Measurements from ENCODE around the gene TMPRSS13. TPM values are rescaled to one million over a fixed set of nuclear protein-coding genes. Genes with fewer than 3 reads are reported as not detected.

TMPRSS13 gene
- total RNA-seq, 4 donors from 2014 or later = 11.1 to 31.7 (median 21.0) TPM

DNA sequence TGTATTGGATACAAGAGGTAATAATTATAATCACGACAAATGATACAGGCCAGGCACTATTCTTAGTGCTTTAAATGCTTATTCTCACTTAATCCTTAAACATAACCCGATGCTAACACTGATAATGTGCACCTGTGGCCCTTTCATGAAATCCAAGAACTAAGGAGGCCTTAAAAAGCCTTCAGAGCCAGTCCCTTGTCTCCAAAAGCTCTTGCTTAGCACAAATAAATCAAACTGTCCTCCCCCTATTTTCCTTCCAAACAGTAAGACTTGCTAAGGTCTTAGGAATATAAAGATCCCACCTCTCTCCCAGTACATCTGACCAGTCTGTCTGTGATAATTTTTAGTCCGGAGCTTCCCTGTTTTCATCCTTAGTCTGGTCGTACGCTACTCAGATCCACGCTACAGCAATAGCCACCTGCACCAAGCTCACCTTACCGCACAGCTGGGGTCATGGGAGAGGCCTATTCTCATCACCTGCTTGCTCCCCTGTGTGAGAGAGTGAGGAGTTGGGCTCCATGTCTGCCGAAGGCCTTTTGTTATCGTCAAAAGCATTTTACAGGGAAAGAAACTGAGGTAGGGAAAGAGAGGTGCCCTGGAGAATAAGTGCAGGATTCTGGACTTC, 69.6 kb downstream of the TMPRSS13 start:
- H3K4me3 ChIP-seq = no peak overlapping the region

DNA sequence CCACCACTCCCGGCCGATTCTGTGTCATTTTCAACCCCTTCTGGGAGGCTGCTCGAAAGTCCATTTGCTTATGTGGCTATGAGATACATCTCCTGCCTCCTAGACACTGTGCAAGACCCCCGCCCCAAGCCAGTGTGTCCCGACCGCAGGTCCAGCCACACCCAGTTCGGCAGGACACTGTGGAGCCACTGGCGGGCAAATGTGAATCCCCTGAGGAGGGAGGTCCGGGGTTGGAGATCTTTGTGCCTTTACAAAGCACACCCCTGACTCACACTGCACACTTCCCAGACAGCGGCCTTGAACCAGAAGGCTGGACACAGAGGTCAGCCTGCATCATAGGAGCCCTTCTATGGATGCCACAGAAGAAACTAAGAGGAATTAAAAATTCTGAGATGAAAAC, 70.1 kb downstream of the TMPRSS13 start:
- Histone ChIP-seq H3K9me3 (no peaks in the 10 kb centered on the region), H3K4me3 (no peak overlapping the region), H3K27me3 (peaks cover 0 to 7% (median 0%) of the 10 kb centered on the region in 4 donors), H3K36me3 (no peaks in the 10 kb centered on the region), H3K4me1 (peaks cover 0 to 21% (median 3%) of the 10 kb centered on the region in 3 donors), H3K27ac (no peak overlapping the region)
- intact Hi-C loops (cut with DNase I) = no loop called here
- DNase-seq = no peak
- TF ChIP-seq CTCF (IDR thresholded peaks at IDR 0.05) (no peak), POLR2A (IDR thresholded peaks at IDR 0.05) (no peak)
- 68 to 90% methylated on average over 3 to 4 of the region's 10 CpGs for WGBS, 2 donors

More for the DNA sequence above, 69.6 kb downstream of the TMPRSS13 start:
- Histone ChIP-seq H3K4me1 (peaks cover 0 to 21% (median 3%) of the 10 kb centered on the region in 3 donors), H3K27ac (no peak overlapping the region), H3K36me3 (no peaks in the 10 kb centered on the region), H3K27me3 (peaks cover 0 to 7% (median 0%) of the 10 kb centered on the region in 4 donors), H3K9me3 (no peaks in the 10 kb centered on the region)
- no peak for TF ChIP-seq CTCF (IDR thresholded peaks at IDR 0.05)
- TF ChIP-seq POLR2A (IDR thresholded peaks at IDR 0.05) = no peak
- no peak for DNase-seq
- intact Hi-C loops (cut with DNase I) = no loop called here
- WGBS, 2 donors = 80 to 82% methylated on average over 9 of the region's 9 CpGs

DNA sequence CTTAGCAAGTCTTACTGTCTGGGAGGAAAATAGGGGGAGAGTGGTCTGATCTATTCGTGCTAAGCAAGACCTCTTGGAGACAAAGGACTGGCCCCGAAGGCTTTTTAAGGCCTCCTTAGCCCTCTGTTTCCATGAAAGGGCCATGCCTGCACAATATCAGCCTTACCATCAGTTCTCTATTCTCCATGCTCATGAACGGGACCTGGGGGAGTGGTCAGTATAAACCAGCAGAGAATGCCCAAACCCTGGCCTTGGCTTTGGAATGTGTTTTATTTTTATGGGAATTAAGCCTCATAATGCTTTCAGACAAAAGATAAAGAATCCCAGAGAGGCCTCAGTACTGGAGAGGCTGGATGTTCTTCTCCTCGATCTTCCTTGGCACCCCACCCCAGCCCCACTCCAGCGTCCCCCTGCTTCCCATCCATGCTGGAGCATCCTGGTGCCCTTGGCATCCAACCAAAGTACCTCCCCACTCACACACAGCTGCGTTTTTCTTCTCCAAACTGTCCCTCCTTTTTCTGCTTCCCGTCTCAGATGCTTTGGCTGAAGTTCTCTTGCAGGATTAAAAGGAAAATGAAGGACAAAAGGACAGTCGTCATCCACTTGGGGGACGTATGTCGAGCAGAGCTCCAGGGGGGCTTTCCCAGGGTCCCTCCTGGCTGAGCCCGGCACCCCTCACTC, 71.3 kb downstream of the TMPRSS13 start:
- 58 to 74% methylated on average over 11 of the region's 11 CpGs for WGBS, 2 donors
- intact Hi-C loops (cut with DNase I) = no loop called here
- no peak overlapping the region for H3K4me3 ChIP-seq
- H3K27ac ChIP-seq = no peak overlapping the region
- peaks cover 0 to 19% (median 3%) of the 10 kb centered on the region in 3 donors for H3K4me1 ChIP-seq
- H3K36me3 ChIP-seq = no peaks in the 10 kb centered on the region
- no peaks in the 10 kb centered on the region for H3K9me3 ChIP-seq
- peaks cover 0 to 16% (median 0%) of the 10 kb centered on the region in 4 donors for H3K27me3 ChIP-seq
- DNase-seq = no peak
- no peak for TF ChIP-seq POLR2A (IDR thresholded peaks at IDR 0.05)
- TF ChIP-seq CTCF (IDR thresholded peaks at IDR 0.05) = no peak

DNA sequence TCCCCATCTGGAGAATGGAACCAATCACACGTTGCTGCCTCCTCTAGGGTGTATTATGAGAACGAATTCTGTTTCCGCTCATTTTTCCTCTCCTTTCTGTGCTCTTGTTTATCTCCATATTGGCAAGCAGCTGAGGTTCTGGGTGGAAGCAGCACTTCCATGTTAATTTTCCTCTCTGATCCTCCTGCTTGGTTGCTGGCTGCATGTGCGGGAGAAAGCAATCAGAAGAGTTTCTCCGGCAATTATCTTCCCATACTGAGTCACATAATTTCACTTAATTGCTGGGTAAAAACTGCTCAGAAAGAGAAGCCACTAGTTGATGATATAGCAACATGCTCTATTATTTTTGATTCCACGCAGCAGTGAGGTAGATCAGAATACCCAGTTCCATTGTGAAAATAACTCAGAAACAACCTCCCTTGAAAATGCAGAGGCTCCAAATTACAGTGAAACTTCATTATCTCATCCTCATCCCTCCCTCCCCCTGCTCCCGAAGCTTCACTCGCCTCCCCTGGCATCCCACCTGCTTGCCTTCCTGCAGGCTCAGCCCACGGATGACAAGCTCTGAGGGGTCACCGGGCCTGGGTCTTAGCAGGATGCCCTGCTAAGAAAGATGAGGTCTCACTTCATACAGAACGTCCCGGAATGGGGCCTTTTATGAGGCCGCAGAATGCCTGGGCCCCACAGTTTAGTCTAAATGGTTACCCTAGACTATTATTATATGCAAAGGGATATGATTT, 73.1 kb downstream of the TMPRSS13 start:
- Histone ChIP-seq H3K9me3 (peaks cover 0 to 5% (median 0%) of the 10 kb centered on the region in 3 donors), H3K4me1 (peaks cover 0 to under 1% (median 0%) of the 10 kb centered on the region in 3 donors), H3K27ac (no peak overlapping the region), H3K4me3 (no peak overlapping the region), H3K36me3 (no peaks in the 10 kb centered on the region), H3K27me3 (peaks cover 0 to 16% (median 0%) of the 10 kb centered on the region in 4 donors)
- TF ChIP-seq CTCF (IDR thresholded peaks at IDR 0.05) (no peak), POLR2A (IDR thresholded peaks at IDR 0.05) (no peak)
- no peak for DNase-seq
- intact Hi-C loops (cut with DNase I) = no loop called here
- 88 to 93% methylated on average over 10 to 13 of the region's 13 CpGs for WGBS, 2 donors

Measured in esophagus squamous epithelium (tissue), 5 donors.